Right lung (tissue), 5 donors: ENCODE measurements around the gene DOK7. TPM values are rescaled to one million over a fixed set of nuclear protein-coding genes. Genes with fewer than 3 reads are reported as not detected.

ENCODE experiments used
- DNase-seq, 2 donors: peaks; one replicate each; pipeline ENCODE4 v3.0.0-alpha.2; 2013
- polyA plus RNA-seq, 5 donors: library from polyadenylated mRNA; unstranded; fragments of 120-200 nt; gene quantifications; one replicate each; pipeline versions ENCODE4 v1.2.1 to v1.2.3, GENCODE V29; 2013; ENCODE audit warnings: inconsistent platforms in 1 of 5, low replicate concordance in 1 of 5; ENCODE audit not compliant: insufficient read length in 5 of 5, insufficient read depth in 1 of 5

DOK7 gene
- polyA plus RNA-seq, 5 donors, result 0.31 to 2.2 (median 0.59) TPM

GRCh38 chr4:3485886-3486540 is 22.9 kb downstream of the DOK7 start:
- DNase-seq, result no peak

- DNase-seq, result no peak
These were observed 23.7 kb downstream of the DOK7 start for GRCh38 chr4:3486541-3487540.

GRCh38 chr4:3487861-3488260 is 24.8 kb downstream of the DOK7 start:
- DNase-seq, result no peak

- DNase-seq, result no peak
These were observed 25.7 kb downstream of the DOK7 start for GRCh38 chr4:3488820-3489219.

- DNase-seq, result no peak
These were observed 26.4 kb downstream of the DOK7 start for GRCh38 chr4:3489451-3489962.

- DNase-seq, result no peak
These were observed 28.7 kb downstream of the DOK7 start for GRCh38 chr4:3491681-3492405.

GRCh38 chr4:3492741-3493719 is 29.9 kb downstream of the DOK7 start:
- DNase-seq, result no peak

GRCh38 chr4:3493720-3494461 is 30.8 kb downstream of the DOK7 start:
- DNase-seq, result no peak

GRCh38 chr4:3494462-3494871 is 31.4 kb downstream of the DOK7 start:
- DNase-seq, result no peak

GRCh38 chr4:3495204-3495975 is 32.3 kb downstream of the DOK7 start:
- no peak for DNase-seq

- no peak for DNase-seq
These were observed 32.9 kb downstream of the DOK7 start for GRCh38 chr4:3496021-3496420.

- DNase-seq, result no peak
These were observed 34.0 kb downstream of the DOK7 start for GRCh38 chr4:3497095-3497494.

GRCh38 chr4:3497523-3498389 is 34.6 kb downstream of the DOK7 start:
- DNase-seq, result no peak

- DNase-seq, result no peak
These were observed 35.3 kb downstream of the DOK7 start for GRCh38 chr4:3498407-3498806.

- DNase-seq, result no peak
These were observed 35.9 kb downstream of the DOK7 start for GRCh38 chr4:3498901-3499510.

GRCh38 chr4:3499710-3500109 is 36.6 kb downstream of the DOK7 start:
- no peak for DNase-seq

GRCh38 chr4:3500111-3500510 is 37.0 kb downstream of the DOK7 start:
- DNase-seq, result no peak

- DNase-seq, result no peak
These were observed 37.6 kb downstream of the DOK7 start for GRCh38 chr4:3500634-3501101.
